Neural cell (in vitro differentiated cells): ENCODE measurements around the gene SND1. TPM values are rescaled to one million over a fixed set of nuclear protein-coding genes. Genes with fewer than 3 reads are reported as not detected.
A peak's percentile ranks its signal among the peaks of the same experiment; 100 is the strongest.

Source experiments
- H2AFZ ChIP-seq: fragments of 200-600, 300-800 bp; sonication (generic), shearing (Covaris generic); 2 replicates; pipeline ENCODE4 v1.6.0; 2014; ENCODE audit warnings: low read depth, mild to moderate bottlenecking, antibody characterized with exemption, low read length, moderate library complexity
- H3F3A ChIP-seq: fragments of 200-600 bp; shearing (Covaris generic); 2 replicates; pipeline ENCODE4 v1.6.1; 2016; ENCODE audit warnings: mild to moderate bottlenecking, moderate library complexity, mixed read lengths, antibody characterized with exemption, low read length; ENCODE audit not compliant: insufficient read depth, poor library complexity, severe bottlenecking
- H3K27ac ChIP-seq: fragments of 200-600, 300-800 bp; sonication (generic), shearing (Covaris generic); 2 replicates; pipeline ENCODE4 v1.5.1; 2014; ENCODE audit warnings: mild to moderate bottlenecking, low read length, moderate library complexity
- H3K27me3 ChIP-seq: fragments of 300-800, 200-600 bp; sonication (generic), shearing (Covaris generic); 2 replicates; pipeline ENCODE4 v1.6.0; 2014; ENCODE audit warnings: mild to moderate bottlenecking, low read depth, low read length, moderate library complexity; ENCODE audit not compliant: insufficient read depth
- H3K36me3 ChIP-seq: fragments of 300-800, 200-600 bp; sonication (generic), shearing (Covaris generic); 2 replicates; pipeline ENCODE4 v1.5.1; 2014; ENCODE audit warnings: mild to moderate bottlenecking, antibody characterized with exemption, low read length, moderate library complexity; ENCODE audit not compliant: insufficient read depth
- H3K4me2 ChIP-seq: fragments of 300-800, 200-600 bp; sonication (generic), shearing (Covaris generic); 2 replicates; pipeline ENCODE4 v1.6.0; 2014; ENCODE audit warnings: mild to moderate bottlenecking, low read length
- H3K4me3 ChIP-seq: fragments of 300-800, 200-600 bp; sonication (generic), shearing (Covaris generic); 2 replicates; pipeline ENCODE4 v1.5.1; 2014; ENCODE audit warnings: mild to moderate bottlenecking, low read length, moderate library complexity
- H3K79me2 ChIP-seq: fragments of 200-600 bp; shearing (Covaris generic); replicated peaks from 2 replicates; pipeline ENCODE4 v1.6.0; 2014; ENCODE audit warnings: mild to moderate bottlenecking, low read length, moderate library complexity; ENCODE audit not compliant: insufficient read depth
- H3K9ac ChIP-seq: fragments of 300-800, 200-600 bp; sonication (generic), shearing (Covaris generic); 2 replicates; pipeline ENCODE4 v1.6.1; 2016; ENCODE audit warnings: mild to moderate bottlenecking, low read length, mixed read lengths
- H3K9me2 ChIP-seq: fragments of 200-600 bp; shearing (Covaris generic); 2 replicates; pipeline ENCODE4 v1.6.1; 2016; ENCODE audit warnings: mild to moderate bottlenecking, low read length, mixed read lengths; ENCODE audit not compliant: insufficient read depth
- H3K9me3 ChIP-seq: fragments of 200-600, 300-800 bp; sonication (generic), shearing (Covaris generic); 2 replicates; pipeline ENCODE4 v1.6.1; 2016; ENCODE audit warnings: mild to moderate bottlenecking, mixed run types, low read length, moderate library complexity, mixed read lengths
- H4K20me1 ChIP-seq: fragments of 200-600 bp; shearing (Covaris generic); 2 replicates; pipeline ENCODE4 v1.6.1; 2016; ENCODE audit warnings: mild to moderate bottlenecking, mixed run types; ENCODE audit not compliant: insufficient read depth
- CTCF ChIP-seq: fragments of 450-650 bp; IDR thresholded peaks from 2 replicates; pipeline ENCODE4 v1.5.1; 2014; ENCODE audit warnings: antibody characterized with exemption, mild to moderate bottlenecking, moderate library complexity; ENCODE audit not compliant: poor library complexity, severe bottlenecking
- EP300 ChIP-seq: fragments of 450-650 bp; conservative IDR thresholded peaks from 2 replicates; pipeline ENCODE4 v1.6.1; 2014; ENCODE audit warnings: antibody characterized with exemption, mild to moderate bottlenecking, moderate library complexity; ENCODE audit not compliant: poor library complexity, severe bottlenecking
- EZH2 ChIP-seq: fragments of 200-600, 300-800 bp; shearing (Covaris generic), sonication (generic); IDR thresholded peaks from 2 replicates; pipeline ENCODE4 v1.6.1; 2014; ENCODE audit warnings: antibody characterized with exemption, low read length, borderline replicate concordance, mild to moderate bottlenecking; ENCODE audit not compliant: insufficient read depth, poor library complexity, severe bottlenecking
- MXI1 ChIP-seq: fragments of 450-650 bp; conservative IDR thresholded peaks from 2 replicates; pipeline ENCODE4 v1.6.1; 2014; ENCODE audit warnings: antibody characterized with exemption, mild to moderate bottlenecking; ENCODE audit not compliant: poor library complexity, severe bottlenecking
- POLR2AphosphoS5 ChIP-seq: IDR thresholded peaks from 2 replicates; pipeline ENCODE4 v1.6.1; 2012
- RAD21 ChIP-seq: fragments of 450-650 bp; conservative IDR thresholded peaks from 2 replicates; pipeline ENCODE4 v1.6.1; 2014; ENCODE audit warnings: antibody characterized with exemption, mild to moderate bottlenecking, moderate library complexity
- REST ChIP-seq: IDR thresholded peaks from 2 replicates; pipeline ENCODE4 v1.6.1; 2012; ENCODE audit warnings: borderline replicate concordance
- SMC3 ChIP-seq: fragments of 450-650 bp; conservative IDR thresholded peaks from 2 replicates; pipeline ENCODE4 v1.6.1; 2014; ENCODE audit warnings: antibody characterized with exemption, mild to moderate bottlenecking, moderate library complexity; ENCODE audit not compliant: poor library complexity
- TAF1 ChIP-seq: IDR thresholded peaks from 2 replicates; pipeline ENCODE4 v1.6.1; 2012; ENCODE audit warnings: low read depth
- polyA plus RNA-seq: library from polyadenylated mRNA; depleted of rRNA; stranded (reverse); fragments of >200 nt; gene quantifications from 2 replicates; pipeline ENCODE4 v1.2.3, GENCODE V29; 2014

Gene SND1
- polyA plus RNA-seq, 1 donor from 2014 or later: 37.4 TPM

- Histone ChIP-seq H3K9ac (no peak overlapping the region), H3K4me3 (peak overlapping the region; percentile 5), H3K9me2 (no peaks in the 10 kb centered on the region), H2AFZ (no peak overlapping the region), H3K27me3 (no peaks in the 10 kb centered on the region), H3F3A (no peaks in the 10 kb centered on the region), H4K20me1 (no peaks in the 10 kb centered on the region), H3K27ac (no peak overlapping the region), H3K9me3 (no peaks in the 10 kb centered on the region), H3K4me2 (peak overlapping the region; percentile 18), H3K79me2 (no peaks in the 10 kb centered on the region), H3K36me3 (peaks cover 3% of the 10 kb centered on the region)
- peak; percentile 50 for TF ChIP-seq POLR2AphosphoS5
- TF ChIP-seq RAD21: no peak
These were observed 238.7 kb downstream of the SND1 start for GRCh38 chr7:127890726-127891125.

GRCh38 chr7:127891144-127891543 lies 239.2 kb downstream of the SND1 start:
- Histone ChIP-seq H3K4me2 (peak overlapping the region; percentile 18), H3K9ac (no peak overlapping the region), H3K9me2 (no peaks in the 10 kb centered on the region), H3K4me3 (no peak overlapping the region), H2AFZ (no peak overlapping the region), H3K36me3 (peaks cover 3% of the 10 kb centered on the region), H3K9me3 (no peaks in the 10 kb centered on the region), H3F3A (no peaks in the 10 kb centered on the region), H4K20me1 (no peaks in the 10 kb centered on the region), H3K27me3 (no peaks in the 10 kb centered on the region), H3K27ac (no peak overlapping the region), H3K79me2 (no peaks in the 10 kb centered on the region)
- no peak for TF ChIP-seq POLR2AphosphoS5
- TF ChIP-seq EZH2: no peak
- no peak for TF ChIP-seq MXI1
- no peak for TF ChIP-seq REST
- TF ChIP-seq EP300: no peak
- no peak for TF ChIP-seq RAD21
- TF ChIP-seq TAF1: no peak
- TF ChIP-seq CTCF: no peak
- TF ChIP-seq SMC3: no peak

- Histone ChIP-seq H3K27me3 (no peaks in the 10 kb centered on the region), H3K79me2 (no peaks in the 10 kb centered on the region), H3K9me2 (no peaks in the 10 kb centered on the region), H4K20me1 (no peaks in the 10 kb centered on the region), H3K9me3 (no peaks in the 10 kb centered on the region), H2AFZ (no peak overlapping the region), H3K4me2 (no peak overlapping the region), H3K4me3 (no peak overlapping the region), H3K36me3 (peaks cover 3% of the 10 kb centered on the region), H3K9ac (no peak overlapping the region), H3K27ac (no peak overlapping the region), H3F3A (no peaks in the 10 kb centered on the region)
- no peak for TF ChIP-seq RAD21
- TF ChIP-seq EP300: no peak
- no peak for TF ChIP-seq SMC3
- no peak for TF ChIP-seq MXI1
- no peak for TF ChIP-seq REST
- TF ChIP-seq CTCF: no peak
- TF ChIP-seq POLR2AphosphoS5: no peak
- no peak for TF ChIP-seq EZH2
- no peak for TF ChIP-seq TAF1
These were observed 240.0 kb downstream of the SND1 start for GRCh38 chr7:127891854-127892438.
